Lower leg skin (tissue), 4 donors: Measurements from ENCODE around the gene MYB. TPM values are rescaled to one million over a fixed set of nuclear protein-coding genes. Genes with fewer than 3 reads are reported as not detected.

Experiments
- DNase-seq, 2 donors: peaks; one replicate each; pipeline ENCODE4 v3.0.0-alpha.2; 2019; ENCODE audit warnings: low spot score in 2 of 2
- H3K4me3 ChIP-seq: fragments of 200-600 bp; sonication (generic); 2 replicates; pipeline ENCODE4 v1.5.1; 2017; ENCODE audit warnings: mild to moderate bottlenecking, low read depth; ENCODE audit not compliant: poor library complexity, severe bottlenecking
- CTCF ChIP-seq, 3 donors: fragments of 450-650 bp; IDR thresholded peaks; one replicate each; pipeline ENCODE4 v1.5.1; 2016; ENCODE audit warnings: antibody characterized with exemption in 3 of 3, mild to moderate bottlenecking in 3 of 3, moderate library complexity in 2 of 3
- POLR2A ChIP-seq, 2 donors: fragments of 450-650 bp; IDR thresholded peaks; one replicate each; pipeline ENCODE4 v1.6.1; 2016 to 2017; ENCODE audit warnings: antibody characterized with exemption in 2 of 2, mild to moderate bottlenecking in 1 of 2, moderate library complexity in 1 of 2
- WGBS, 2 donors: methylation state at CpG; one replicate each; pipeline ENCODE4 v1.1.5; 2018; 5-methylcytosine and 5-hydroxymethylcytosine counted together
- intact Hi-C: fragments of 100-400 bp; cut with DNase I; formaldehyde crosslinking; loops from one replicate; pipeline ENCODE4 v1.15.0; 2023; ENCODE audit warnings: low total_unique reads
- total RNA-seq, 4 donors: library from RNA; depleted of rRNA; stranded (reverse); fragments of >200 nt; gene quantifications; one replicate each; pipeline ENCODE4 v1.1.0, GENCODE V29; 2016

The MYB gene
- total RNA-seq, 4 donors from 2014 or later, result 7.4 to 8.6 (median 7.5) TPM

- TF ChIP-seq CTCF (IDR thresholded peaks at IDR 0.05) (no peak), POLR2A (IDR thresholded peaks at IDR 0.05) (no peak)
- intact Hi-C loops, result no loop called here
- H3K4me3 ChIP-seq, result no peak overlapping the region
- no peak for DNase-seq
- 87 to 88% methylated on average over 6 of the region's 6 CpGs for WGBS, 2 donors
These were observed 4.6 kb upstream of the MYB start for GRCh38 chr6:135176464-135176863.

- H3K4me3 ChIP-seq, result no peak overlapping the region
- WGBS, 2 donors, result 70 to 73% methylated on average over 2 of the region's 2 CpGs
- TF ChIP-seq CTCF (IDR thresholded peaks at IDR 0.05) (no peak), POLR2A (IDR thresholded peaks at IDR 0.05) (no peak)
- intact Hi-C loops, result no loop called here
- no peak for DNase-seq
These were observed 1.7 kb upstream of the MYB start for GRCh38 chr6:135179372-135179771.

GRCh38 chr6:135179920-135180541 is 1.1 kb upstream of the MYB start:
- intact Hi-C loops, result no loop called here
- WGBS, 2 donors, result 13 to 17% methylated on average over 15 to 16 of the region's 16 CpGs
- no peak for DNase-seq
- H3K4me3 ChIP-seq, result no peak overlapping the region
- TF ChIP-seq POLR2A (IDR thresholded peaks at IDR 0.05) (no peak), CTCF (IDR thresholded peaks at IDR 0.05) (no peak)

- 0 to 2% methylated on average over 30 to 53 of the region's 62 CpGs for WGBS, 2 donors
- intact Hi-C loops, result no loop called here
- H3K4me3 ChIP-seq, result peak overlapping the region; percentile 50
- TF ChIP-seq CTCF (IDR thresholded peaks at IDR 0.05) (no peak), POLR2A (IDR thresholded peaks at IDR 0.05) (no peak)
- no peak for DNase-seq
These were observed 394 bp downstream of the MYB start for GRCh38 chr6:135181333-135182070.

- TF ChIP-seq CTCF (IDR thresholded peaks at IDR 0.05) (no peak), POLR2A (IDR thresholded peaks at IDR 0.05) (no peak)
- intact Hi-C loops, result no loop called here
- WGBS, 2 donors, result 0 to 1% methylated on average over 54 to 71 of the region's 78 CpGs
- peak overlapping the region; percentile 50 for H3K4me3 ChIP-seq
- DNase-seq, result no peak
These were observed 1.2 kb downstream of the MYB start for GRCh38 chr6:135182071-135183001.
